Hepatocyte (in vitro differentiated cells): ENCODE data around the gene PAOX.

Experiments used
- EZH2 ChIP-seq: fragments of 200-600 bp; sonication (generic); IDR thresholded peaks from 2 replicates; pipeline ENCODE4 v1.6.1; 2016; ENCODE audit warnings: antibody characterized with exemption, mild to moderate bottlenecking, borderline replicate concordance
- EZH2phosphoT487 ChIP-seq: fragments of 200-600 bp; sonication (generic); IDR thresholded peaks from one replicate; pipeline ENCODE4 v1.6.1; 2018; ENCODE audit warnings: antibody characterized with exemption, mild to moderate bottlenecking, low read depth, moderate library complexity; ENCODE audit not compliant: unreplicated experiment, severe bottlenecking
- TF ChIP-seq, protein P1 (sequence below): fragments of 200-600 bp; sonication (generic); IDR thresholded peaks from 2 replicates; pipeline ENCODE4 v1.5.1; 2016; ENCODE audit warnings: antibody characterized with exemption, mild to moderate bottlenecking; ENCODE audit not compliant: poor library complexity

DNA sequence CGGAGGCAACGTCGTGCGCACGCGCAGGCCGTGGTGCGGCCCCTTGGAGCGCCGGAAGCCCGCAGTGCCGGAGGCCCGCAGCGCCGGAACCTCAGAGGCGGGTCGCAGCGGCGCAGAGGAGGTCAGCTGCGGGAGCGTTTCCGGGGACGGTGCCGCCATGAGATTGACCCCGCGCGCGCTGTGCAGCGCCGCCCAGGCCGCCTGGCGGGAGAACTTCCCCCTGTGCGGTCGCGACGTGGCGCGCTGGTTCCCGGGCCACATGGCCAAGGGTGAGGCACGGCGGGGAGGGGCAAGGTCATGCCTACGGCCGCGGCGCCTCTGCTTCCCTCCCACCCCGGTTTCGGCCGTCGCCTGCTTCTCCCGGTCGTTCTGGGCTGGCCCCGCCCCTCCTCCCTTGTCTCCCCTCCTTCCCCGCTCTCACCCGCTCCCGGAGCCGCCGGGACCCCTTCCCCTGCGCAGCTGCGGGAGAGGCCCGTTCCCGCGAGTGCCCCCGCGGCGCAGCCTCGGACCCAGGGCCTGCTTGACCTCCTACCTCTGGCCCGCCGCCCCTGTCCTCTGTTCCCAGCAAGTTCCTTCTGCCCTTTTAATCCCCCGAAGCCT, 15.1 kb downstream of the PAOX start, which contains the start of gene MTG1:
- TF ChIP-seq, protein P1, sequence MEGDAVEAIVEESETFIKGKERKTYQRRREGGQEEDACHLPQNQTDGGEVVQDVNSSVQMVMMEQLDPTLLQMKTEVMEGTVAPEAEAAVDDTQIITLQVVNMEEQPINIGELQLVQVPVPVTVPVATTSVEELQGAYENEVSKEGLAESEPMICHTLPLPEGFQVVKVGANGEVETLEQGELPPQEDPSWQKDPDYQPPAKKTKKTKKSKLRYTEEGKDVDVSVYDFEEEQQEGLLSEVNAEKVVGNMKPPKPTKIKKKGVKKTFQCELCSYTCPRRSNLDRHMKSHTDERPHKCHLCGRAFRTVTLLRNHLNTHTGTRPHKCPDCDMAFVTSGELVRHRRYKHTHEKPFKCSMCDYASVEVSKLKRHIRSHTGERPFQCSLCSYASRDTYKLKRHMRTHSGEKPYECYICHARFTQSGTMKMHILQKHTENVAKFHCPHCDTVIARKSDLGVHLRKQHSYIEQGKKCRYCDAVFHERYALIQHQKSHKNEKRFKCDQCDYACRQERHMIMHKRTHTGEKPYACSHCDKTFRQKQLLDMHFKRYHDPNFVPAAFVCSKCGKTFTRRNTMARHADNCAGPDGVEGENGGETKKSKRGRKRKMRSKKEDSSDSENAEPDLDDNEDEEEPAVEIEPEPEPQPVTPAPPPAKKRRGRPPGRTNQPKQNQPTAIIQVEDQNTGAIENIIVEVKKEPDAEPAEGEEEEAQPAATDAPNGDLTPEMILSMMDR, result no peak
- no peak for TF ChIP-seq EZH2
- TF ChIP-seq EZH2phosphoT487, result no peak
